Stimulated activated CD4-positive, alpha-beta T cell treated with anti-CD3 and anti-CD28 coated beads, Interleukin-4, amount 100 ng/mL, for 24 hours (primary cell): ENCODE data around the gene EBF3.

Source experiments
- DNase-seq: peaks from one replicate; pipeline ENCODE4 v3.0.0-alpha.2; 2020

EBF3 gene

GRCh38 chr10:129909531-129910256 lies 54.4 kb downstream of the EBF3 start:
- DNase-seq, result no peak

GRCh38 chr10:129909080-129909479 lies 55.0 kb downstream of the EBF3 start:
- no peak for DNase-seq

- no peak for DNase-seq
Measured at GRCh38 chr10:129908406-129908805, 55.7 kb downstream of the EBF3 start.

GRCh38 chr10:129905553-129905952 lies 58.5 kb downstream of the EBF3 start:
- DNase-seq, result no peak

- DNase-seq, result no peak
Measured at GRCh38 chr10:129904323-129904722, 59.8 kb downstream of the EBF3 start.

GRCh38 chr10:129901389-129902006 lies 62.6 kb downstream of the EBF3 start:
- DNase-seq, result no peak

GRCh38 chr10:129900825-129901224 lies 63.2 kb downstream of the EBF3 start:
- no peak for DNase-seq

GRCh38 chr10:129899276-129900130 lies 64.6 kb downstream of the EBF3 start:
- DNase-seq, result no peak

- no peak for DNase-seq
Measured at GRCh38 chr10:129898706-129899268, 65.3 kb downstream of the EBF3 start.

- no peak for DNase-seq
Measured at GRCh38 chr10:129897871-129898626, 66.0 kb downstream of the EBF3 start.

GRCh38 chr10:129896860-129897200 lies 67.2 kb downstream of the EBF3 start:
- DNase-seq, result no peak

GRCh38 chr10:129896136-129896859 lies 67.8 kb downstream of the EBF3 start:
- DNase-seq, result no peak

- DNase-seq, result no peak
Measured at GRCh38 chr10:129895811-129896135, 68.3 kb downstream of the EBF3 start.

GRCh38 chr10:129894698-129895097 lies 69.4 kb downstream of the EBF3 start:
- no peak for DNase-seq

- DNase-seq, result no peak
Measured at GRCh38 chr10:129893104-129894089, 70.7 kb downstream of the EBF3 start.

- DNase-seq, result no peak
Measured at GRCh38 chr10:129892548-129893052, 71.5 kb downstream of the EBF3 start.

- DNase-seq, result no peak
Measured at GRCh38 chr10:129891806-129892205, 72.3 kb downstream of the EBF3 start.

GRCh38 chr10:129890170-129890569 lies 73.9 kb downstream of the EBF3 start:
- DNase-seq, result no peak

- DNase-seq, result peak; percentile 55
Measured at GRCh38 chr10:129888784-129889616, 75.1 kb downstream of the EBF3 start.
